22Rv1 (cell line): Measurements from ENCODE around the gene AATF.

ENCODE experiments used
- ZFX ChIP-seq: fragments of 450-650 bp; IDR thresholded peaks from 2 replicates; pipeline ENCODE4 v1.6.1; 2017; ENCODE audit warnings: antibody characterized with exemption, borderline replicate concordance
- TF ChIP-seq, protein P1 (sequence below): fragments of 450-650 bp; IDR thresholded peaks from 2 replicates; pipeline ENCODE4 v1.5.1; 2017; ENCODE audit warnings: mild to moderate bottlenecking

DNA sequence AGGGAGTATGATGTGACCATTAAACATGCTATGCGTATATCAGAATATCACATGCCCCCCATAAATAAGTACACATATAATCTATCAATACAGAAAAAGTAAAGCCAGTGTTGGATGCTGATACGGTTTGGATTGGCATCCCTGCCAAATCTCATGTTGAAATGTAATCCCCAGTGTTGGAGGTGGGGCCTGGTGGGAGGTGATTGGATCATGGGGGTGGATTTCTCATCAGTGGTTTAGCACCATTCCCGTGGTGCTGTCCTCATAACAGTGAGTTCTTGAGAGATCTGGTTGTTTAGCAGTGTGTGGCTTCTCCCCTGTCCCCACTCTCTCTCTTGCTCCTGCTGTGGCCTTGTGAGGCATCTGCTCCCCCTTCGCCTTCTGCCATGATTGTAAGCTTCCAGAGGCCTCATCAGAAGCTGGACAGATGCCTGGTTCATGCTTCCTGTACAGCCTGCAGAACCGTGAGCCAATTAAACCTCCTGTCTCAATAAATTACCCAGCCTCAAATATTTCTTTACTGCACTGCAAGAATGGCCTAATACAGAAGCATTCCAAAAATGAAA is 88.9 kb downstream of the AATF start:
- TF ChIP-seq, protein P1, sequence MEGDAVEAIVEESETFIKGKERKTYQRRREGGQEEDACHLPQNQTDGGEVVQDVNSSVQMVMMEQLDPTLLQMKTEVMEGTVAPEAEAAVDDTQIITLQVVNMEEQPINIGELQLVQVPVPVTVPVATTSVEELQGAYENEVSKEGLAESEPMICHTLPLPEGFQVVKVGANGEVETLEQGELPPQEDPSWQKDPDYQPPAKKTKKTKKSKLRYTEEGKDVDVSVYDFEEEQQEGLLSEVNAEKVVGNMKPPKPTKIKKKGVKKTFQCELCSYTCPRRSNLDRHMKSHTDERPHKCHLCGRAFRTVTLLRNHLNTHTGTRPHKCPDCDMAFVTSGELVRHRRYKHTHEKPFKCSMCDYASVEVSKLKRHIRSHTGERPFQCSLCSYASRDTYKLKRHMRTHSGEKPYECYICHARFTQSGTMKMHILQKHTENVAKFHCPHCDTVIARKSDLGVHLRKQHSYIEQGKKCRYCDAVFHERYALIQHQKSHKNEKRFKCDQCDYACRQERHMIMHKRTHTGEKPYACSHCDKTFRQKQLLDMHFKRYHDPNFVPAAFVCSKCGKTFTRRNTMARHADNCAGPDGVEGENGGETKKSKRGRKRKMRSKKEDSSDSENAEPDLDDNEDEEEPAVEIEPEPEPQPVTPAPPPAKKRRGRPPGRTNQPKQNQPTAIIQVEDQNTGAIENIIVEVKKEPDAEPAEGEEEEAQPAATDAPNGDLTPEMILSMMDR: no peak
- no peak for TF ChIP-seq ZFX
